Stimulated activated naive CD4-positive, alpha-beta T cell treated with Interleukin-2 at 50 U/mL for 16 hours (primary cell): ENCODE data around the gene TXNDC17.
"Not testable (repeated sequence)": the region's sequence is repeated elsewhere in the genome, so short reads cannot be mapped to it uniquely, and the experiment has no call there.

Experiments
- DNase-seq: peaks from one replicate; lab custom pipeline; 2025; lab: John Stamatoyannopoulos, UW

TXNDC17 gene

GRCh38 chr17:6683730-6684459 lies 43.0 kb downstream of the TXNDC17 start:
- no peak for DNase-seq

DNA sequence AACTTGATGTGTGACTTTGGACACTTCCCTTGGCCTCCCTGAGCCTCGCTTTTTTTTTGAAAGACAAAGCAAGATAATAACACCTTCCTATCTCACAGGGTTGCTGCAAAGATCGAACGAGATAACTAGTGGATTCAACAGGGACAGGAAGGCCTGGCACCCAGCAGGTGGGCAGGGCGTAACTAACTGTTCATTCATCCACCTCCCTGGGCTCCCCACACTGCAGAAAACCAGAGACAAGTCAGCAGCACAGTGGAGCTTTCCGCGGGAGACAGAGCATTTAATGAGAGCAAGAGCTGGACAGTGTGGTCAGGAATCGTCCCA lies 43.6 kb downstream of the TXNDC17 start:
- no peak for DNase-seq

GRCh38 chr17:6684881-6685767 lies 44.3 kb downstream of the TXNDC17 start:
- DNase-seq, result no peak

DNA sequence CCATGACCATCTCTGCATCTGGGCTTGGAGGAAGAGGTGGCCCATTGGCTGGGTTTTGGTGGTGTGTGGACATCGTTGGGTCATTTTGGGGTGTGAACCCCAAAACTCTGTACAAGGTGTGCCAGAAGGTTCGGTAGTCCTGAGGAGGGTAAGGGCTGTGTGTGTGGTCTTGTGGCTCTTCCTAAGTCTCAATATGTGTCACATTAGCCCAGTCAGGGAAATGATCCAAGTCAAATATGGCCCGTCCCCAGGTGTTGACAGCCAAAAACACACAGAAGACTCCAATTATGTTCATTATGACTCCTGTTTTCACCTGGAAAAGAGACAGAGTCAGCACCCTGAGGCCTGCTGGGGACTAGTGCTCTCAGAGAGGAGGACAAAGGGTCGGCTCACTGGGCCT lies 45.2 kb downstream of the TXNDC17 start:
- DNase-seq, result no peak

- DNase-seq, result no peak
Observed at GRCh38 chr17:6688944-6689343, 48.1 kb downstream of the TXNDC17 start.

DNA sequence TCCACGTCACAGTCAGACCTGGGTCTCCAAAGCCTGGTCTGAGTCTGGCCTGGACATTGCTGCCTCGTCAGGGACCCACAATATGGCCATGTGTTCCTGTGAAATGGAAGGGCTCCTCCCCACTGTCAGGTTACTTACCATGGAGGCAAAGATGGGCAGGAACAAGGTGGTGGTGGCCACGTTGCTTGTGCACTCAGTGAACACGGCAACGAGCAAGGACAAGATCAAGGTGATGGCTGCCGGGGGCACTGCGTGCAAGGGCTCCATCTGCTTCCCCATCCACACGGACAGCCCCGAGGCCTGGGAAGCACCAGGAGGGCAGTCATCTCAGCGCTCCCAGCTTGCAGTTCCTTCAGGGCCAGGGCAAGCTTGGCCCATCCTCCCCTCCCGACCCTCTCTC lies 49.8 kb downstream of the TXNDC17 start:
- no peak for DNase-seq

DNA sequence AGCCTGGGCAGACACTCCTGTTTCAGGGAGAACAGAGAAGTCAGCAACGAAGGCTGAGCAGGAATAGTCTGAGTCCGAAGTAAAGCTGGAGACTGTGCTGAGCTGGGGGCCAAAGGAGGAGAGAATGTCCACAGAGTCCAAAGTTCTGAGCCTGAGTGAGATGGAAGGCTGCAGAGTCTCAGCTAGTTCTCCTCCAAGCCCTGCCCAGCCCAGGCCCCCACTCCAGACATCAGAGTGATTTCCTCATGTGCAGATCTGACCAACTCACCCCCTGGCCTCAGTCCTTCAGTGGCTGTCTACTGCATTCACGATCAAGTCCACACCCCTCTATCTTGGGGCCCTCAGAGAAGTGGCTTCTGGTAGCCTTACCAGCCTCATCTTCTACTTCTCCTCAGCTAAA lies 50.7 kb downstream of the TXNDC17 start:
- DNase-seq, result no peak

DNA sequence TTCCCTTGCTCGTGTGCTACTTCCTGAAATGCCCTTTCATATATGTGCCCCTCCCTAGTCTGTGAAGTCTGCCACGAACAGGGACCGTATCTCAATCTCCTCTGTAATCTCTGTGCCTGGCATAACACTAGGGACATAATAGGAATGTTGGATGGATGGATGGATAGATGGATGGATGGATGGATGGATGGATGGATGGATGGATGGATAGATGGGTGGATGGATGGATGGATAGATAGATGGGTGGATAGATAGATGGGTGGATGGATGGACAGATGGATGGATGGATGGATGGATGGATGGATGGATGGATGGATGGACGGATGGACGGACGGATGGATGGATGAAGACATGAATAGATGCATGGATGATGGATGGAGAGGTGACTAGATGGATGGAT lies 51.1 kb downstream of the TXNDC17 start:
- DNase-seq, result not testable (repeated sequence)
